ENCODE results near the gene GAS1. TPM values are rescaled to one million over a fixed set of nuclear protein-coding genes. Genes with fewer than 3 reads are reported as not detected.

GAS1 gene
- total and polyA plus RNA-seq, 12 donors = 4.4 to 49.0 (median 10.6) TPM

GRCh38 chr9:86903734-86904085 is 43.6 kb downstream of the GAS1 start:
- no peaks in the 10 kb centered on the region for H3K9me3 ChIP-seq (replicated peaks in 1 of 3)
- intact Hi-C loops (cut with DNase I) = no loop called here
- no peaks in the 10 kb centered on the region for H3K36me3 ChIP-seq (replicated peaks in 1 of 2)
- no peak for TF ChIP-seq POLR2A (IDR thresholded peaks at IDR 0.05)
- H3K27ac ChIP-seq = no peak overlapping the region
- no peaks in the 10 kb centered on the region for H3K4me1 ChIP-seq (replicated peaks in 1 of 2)
- no peak for DNase-seq
- H3K27me3 ChIP-seq = peaks cover 10% of the 10 kb centered on the region
- H3K4me3 ChIP-seq = no peak overlapping the region
- 75 to 80% (median 78%) methylated on average over 2 of the region's 2 CpGs for WGBS, 4 donors

- peaks cover 10% of the 10 kb centered on the region for H3K27me3 ChIP-seq
- no peak overlapping the region for H3K27ac ChIP-seq
- H3K4me1 ChIP-seq (replicated peaks in 1 of 2) = no peaks in the 10 kb centered on the region
- TF ChIP-seq CTCF (IDR thresholded peaks at IDR 0.05) (no peak), POLR2A (IDR thresholded peaks at IDR 0.05) (no peak)
- DNase-seq = no peak
- no peak overlapping the region for H3K4me3 ChIP-seq
- WGBS, 4 donors = 18 to 22% (median 20%) methylated on average over 16 to 19 of the region's 19 CpGs
- intact Hi-C loops (cut with DNase I) = no loop called here
- no peaks in the 10 kb centered on the region for H3K9me3 ChIP-seq (replicated peaks in 1 of 3)
- H3K36me3 ChIP-seq (replicated peaks in 1 of 2) = no peaks in the 10 kb centered on the region
Observed at GRCh38 chr9:86902991-86903733, 44.1 kb downstream of the GAS1 start.

GRCh38 chr9:86902586-86902985 is 44.7 kb downstream of the GAS1 start:
- no peak overlapping the region for H3K4me3 ChIP-seq
- peaks cover 10% of the 10 kb centered on the region for H3K27me3 ChIP-seq
- no peak overlapping the region for H3K27ac ChIP-seq
- no peaks in the 10 kb centered on the region for H3K36me3 ChIP-seq (replicated peaks in 1 of 2)
- 33 to 48% (median 39%) methylated on average over 18 to 21 of the region's 21 CpGs for WGBS, 4 donors
- no peak for DNase-seq
- TF ChIP-seq CTCF (IDR thresholded peaks at IDR 0.05) = no peak
- no peak for TF ChIP-seq POLR2A (IDR thresholded peaks at IDR 0.05)
- intact Hi-C loops (cut with DNase I) = no loop called here
- H3K4me1 ChIP-seq (replicated peaks in 1 of 2) = no peaks in the 10 kb centered on the region
- H3K9me3 ChIP-seq (replicated peaks in 1 of 3) = no peaks in the 10 kb centered on the region

GRCh38 chr9:86902176-86902575 is 45.1 kb downstream of the GAS1 start:
- H3K4me1 ChIP-seq (replicated peaks in 1 of 2) = no peaks in the 10 kb centered on the region
- no peaks in the 10 kb centered on the region for H3K9me3 ChIP-seq (replicated peaks in 1 of 3)
- no peak for DNase-seq
- 66 to 69% (median 67%) methylated on average over 8 of the region's 8 CpGs for WGBS, 4 donors
- TF ChIP-seq POLR2A (IDR thresholded peaks at IDR 0.05) = no peak
- TF ChIP-seq CTCF (IDR thresholded peaks at IDR 0.05) = no peak
- intact Hi-C loops (cut with DNase I) = no loop called here
- peaks cover 10% of the 10 kb centered on the region for H3K27me3 ChIP-seq
- H3K36me3 ChIP-seq (replicated peaks in 1 of 2) = no peaks in the 10 kb centered on the region
- no peak overlapping the region for H3K4me3 ChIP-seq
- no peak overlapping the region for H3K27ac ChIP-seq

GRCh38 chr9:86901511-86901910 is 45.8 kb downstream of the GAS1 start:
- 69 to 89% (median 85%) methylated on average over 3 of the region's 3 CpGs for WGBS, 4 donors
- H3K4me3 ChIP-seq = no peak overlapping the region
- DNase-seq = no peak
- no peaks in the 10 kb centered on the region for H3K4me1 ChIP-seq (replicated peaks in 1 of 2)
- intact Hi-C loops (cut with DNase I) = no loop called here
- no peaks in the 10 kb centered on the region for H3K36me3 ChIP-seq (replicated peaks in 1 of 2)
- TF ChIP-seq CTCF (IDR thresholded peaks at IDR 0.05) = no peak
- TF ChIP-seq POLR2A (IDR thresholded peaks at IDR 0.05) = no peak
- no peak overlapping the region for H3K27ac ChIP-seq
- no peaks in the 10 kb centered on the region for H3K9me3 ChIP-seq (replicated peaks in 1 of 3)
- H3K27me3 ChIP-seq = peaks cover 10% of the 10 kb centered on the region
